Left ventricle myocardium inferior (tissue), 1 donor: Measurements from ENCODE around the gene ZNF326. TPM values are rescaled to one million over a fixed set of nuclear protein-coding genes. Genes with fewer than 3 reads are reported as not detected.

Experiments used
- DNase-seq: peaks from one replicate; pipeline ENCODE4 v3.0.0-alpha.2; 2020
- H3K27ac ChIP-seq: fragments of 200-600 bp; replicated peaks from 2 replicates; pipeline ENCODE4 v1.8.0; 2021
- H3K27me3 ChIP-seq: fragments of 200-600 bp; 2 replicates; pipeline ENCODE4 v1.8.0; 2021; ENCODE audit warnings: low read depth
- H3K36me3 ChIP-seq: fragments of 200-600 bp; 2 replicates; pipeline ENCODE4 v1.8.0; 2021
- H3K4me1 ChIP-seq: fragments of 200-600 bp; 2 replicates; pipeline ENCODE4 v1.8.0; 2021
- H3K4me3 ChIP-seq: fragments of 200-600 bp; 2 replicates; pipeline ENCODE4 v1.8.0; 2021; ENCODE audit warnings: mild to moderate bottlenecking, moderate library complexity
- H3K9me3 ChIP-seq: fragments of 200-600 bp; replicated peaks from 2 replicates; pipeline ENCODE4 v1.8.0; 2021
- intact Hi-C: fragments of 100-400 bp; cut with micrococcal nuclease; formaldehyde crosslinking; loops from one replicate; pipeline ENCODE4 v1.11.0; 2022
- total RNA-seq: library from RNA; stranded (reverse); fragmentation: NEBNext Ultra II Directional; extraction: Animal tissue kit (Norgen Biotek cat#: 25700); gene quantifications from one replicate; pipeline ENCODE4 v1.2.1, GENCODE V29; 2021
- TF ChIP-seq, protein P1 (sequence below): fragments of 200-600 bp; IDR thresholded peaks from 2 replicates; pipeline ENCODE4 v1.8.0; 2021; ENCODE audit warnings: antibody characterized with exemption, mild to moderate bottlenecking, borderline replicate concordance
- donor health status: DM: no; HTN: yes; CAD: no; lungs with severe emphysema.

The ZNF326 gene
- total RNA-seq, 1 donor from 2014 or later, result 18.1 TPM

DNA sequence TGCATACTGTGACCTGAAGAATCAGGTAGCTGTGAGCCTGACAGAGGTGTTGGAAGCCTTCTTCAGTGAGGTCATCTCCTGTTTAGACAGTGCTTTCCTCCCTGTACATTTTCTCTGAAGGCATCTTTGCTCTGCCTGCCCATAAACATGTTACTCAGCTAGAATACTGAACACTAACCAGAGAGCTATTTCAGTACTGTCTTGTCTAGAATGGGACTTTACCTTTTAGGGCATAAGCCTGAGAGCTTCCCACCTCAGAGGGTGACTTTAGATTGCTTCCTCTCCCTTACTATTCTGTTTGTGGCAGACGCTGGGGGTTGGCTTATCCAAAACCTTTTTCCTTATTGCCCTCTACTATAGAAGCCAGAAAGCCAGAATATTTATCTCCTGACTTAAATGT, 23.3 kb upstream of the ZNF326 start:
- no peaks in the 10 kb centered on the region for H3K27me3 ChIP-seq
- no peak overlapping the region for H3K27ac ChIP-seq
- intact Hi-C loops, result no loop called here
- H3K9me3 ChIP-seq, result no peaks in the 10 kb centered on the region
- H3K36me3 ChIP-seq, result no peaks in the 10 kb centered on the region
- H3K4me1 ChIP-seq, result peaks cover 7% of the 10 kb centered on the region
- TF ChIP-seq, protein P1, sequence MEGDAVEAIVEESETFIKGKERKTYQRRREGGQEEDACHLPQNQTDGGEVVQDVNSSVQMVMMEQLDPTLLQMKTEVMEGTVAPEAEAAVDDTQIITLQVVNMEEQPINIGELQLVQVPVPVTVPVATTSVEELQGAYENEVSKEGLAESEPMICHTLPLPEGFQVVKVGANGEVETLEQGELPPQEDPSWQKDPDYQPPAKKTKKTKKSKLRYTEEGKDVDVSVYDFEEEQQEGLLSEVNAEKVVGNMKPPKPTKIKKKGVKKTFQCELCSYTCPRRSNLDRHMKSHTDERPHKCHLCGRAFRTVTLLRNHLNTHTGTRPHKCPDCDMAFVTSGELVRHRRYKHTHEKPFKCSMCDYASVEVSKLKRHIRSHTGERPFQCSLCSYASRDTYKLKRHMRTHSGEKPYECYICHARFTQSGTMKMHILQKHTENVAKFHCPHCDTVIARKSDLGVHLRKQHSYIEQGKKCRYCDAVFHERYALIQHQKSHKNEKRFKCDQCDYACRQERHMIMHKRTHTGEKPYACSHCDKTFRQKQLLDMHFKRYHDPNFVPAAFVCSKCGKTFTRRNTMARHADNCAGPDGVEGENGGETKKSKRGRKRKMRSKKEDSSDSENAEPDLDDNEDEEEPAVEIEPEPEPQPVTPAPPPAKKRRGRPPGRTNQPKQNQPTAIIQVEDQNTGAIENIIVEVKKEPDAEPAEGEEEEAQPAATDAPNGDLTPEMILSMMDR, result no peak
- no peak overlapping the region for H3K4me3 ChIP-seq
- no peak for DNase-seq

DNA sequence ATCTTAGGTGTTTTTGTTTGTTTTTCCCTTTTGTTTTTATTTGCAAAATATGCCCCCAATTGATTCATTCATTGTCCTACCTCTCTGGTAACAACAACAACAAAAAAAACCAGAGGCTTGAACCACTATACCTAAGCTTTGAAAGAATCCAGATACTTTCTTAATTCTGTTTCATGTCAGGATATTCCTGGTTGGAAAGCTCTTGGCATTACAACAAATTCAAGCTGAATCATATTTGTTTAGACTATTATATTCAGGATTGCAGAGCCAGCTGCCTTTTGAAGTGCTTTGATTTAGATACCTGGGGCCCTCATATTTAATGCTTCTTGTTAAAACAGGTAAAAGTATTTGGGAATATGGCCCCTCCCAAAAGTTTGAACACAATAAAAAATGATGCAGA, 22.9 kb upstream of the ZNF326 start:
- no peaks in the 10 kb centered on the region for H3K36me3 ChIP-seq
- no peak overlapping the region for H3K27ac ChIP-seq
- TF ChIP-seq, protein P1, result no peak

DNA sequence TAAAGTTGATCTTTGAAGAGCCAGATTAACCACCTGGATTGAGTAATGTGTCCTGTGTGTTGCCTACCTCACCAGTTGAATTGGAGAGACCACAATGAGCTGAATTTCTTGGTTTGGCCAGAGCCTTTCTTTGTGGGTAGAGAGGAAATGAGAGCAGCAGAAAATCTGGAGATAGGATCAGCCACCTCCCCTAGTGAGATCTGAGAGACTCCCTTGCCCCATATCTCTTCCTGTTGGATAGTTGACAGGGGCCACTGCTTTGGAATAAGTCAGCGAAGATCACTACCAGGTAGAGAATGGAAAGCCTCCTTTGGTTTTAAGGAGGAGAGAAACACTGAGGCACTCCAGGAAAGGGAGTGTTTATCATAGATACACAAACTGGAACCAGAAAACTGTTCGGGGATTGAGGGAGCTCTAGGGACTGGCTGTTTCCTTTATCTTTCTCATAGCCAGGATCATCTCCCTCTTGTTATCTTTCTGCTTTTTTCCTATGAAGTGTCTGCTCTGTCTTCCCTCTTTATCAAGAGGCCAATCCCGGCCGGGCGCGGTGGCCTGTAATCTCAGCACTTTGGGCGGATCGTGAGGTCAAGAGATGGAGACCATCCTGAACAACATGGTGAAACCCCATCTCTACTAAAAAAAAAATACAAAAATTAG, 21.3 kb upstream of the ZNF326 start:
- Histone ChIP-seq H3K27ac (no peak overlapping the region), H3K27me3 (no peaks in the 10 kb centered on the region), H3K9me3 (no peaks in the 10 kb centered on the region), H3K36me3 (no peaks in the 10 kb centered on the region), H3K4me3 (no peak overlapping the region), H3K4me1 (peaks cover 7% of the 10 kb centered on the region)
- TF ChIP-seq, protein P1, result no peak
- intact Hi-C loops, result no loop called here
- no peak for DNase-seq

More for the DNA sequence above, 22.9 kb upstream of the ZNF326 start:
- Histone ChIP-seq H3K27me3 (no peaks in the 10 kb centered on the region), H3K9me3 (no peaks in the 10 kb centered on the region), H3K4me3 (no peak overlapping the region), H3K4me1 (peaks cover 7% of the 10 kb centered on the region)
- intact Hi-C loops, result no loop called here
- DNase-seq, result no peak

DNA sequence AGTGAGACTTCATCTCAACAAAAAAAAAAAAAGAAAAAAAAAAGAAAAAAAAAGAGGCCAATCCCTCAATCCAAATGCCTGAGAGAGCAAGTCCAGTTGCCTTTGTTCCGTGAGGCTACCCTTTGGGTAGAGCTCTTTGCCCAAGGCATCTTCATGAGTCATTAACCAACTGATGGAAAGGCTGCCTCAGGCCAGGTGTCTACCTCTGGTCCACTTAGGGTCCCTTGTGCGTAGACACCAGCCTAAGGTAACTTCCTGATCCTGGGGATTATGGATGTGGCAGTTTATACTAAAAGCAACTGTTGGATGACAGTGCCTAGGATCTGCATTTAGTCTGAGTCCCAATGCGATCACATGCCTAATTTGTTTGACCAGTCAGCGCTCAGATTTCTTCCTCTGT, 20.7 kb upstream of the ZNF326 start:
- no peak for DNase-seq
- intact Hi-C loops, result no loop called here
- no peak overlapping the region for H3K27ac ChIP-seq
- H3K27me3 ChIP-seq, result no peaks in the 10 kb centered on the region
- TF ChIP-seq, protein P1, result no peak
- no peak overlapping the region for H3K4me3 ChIP-seq
- no peaks in the 10 kb centered on the region for H3K9me3 ChIP-seq
- peaks cover 7% of the 10 kb centered on the region for H3K4me1 ChIP-seq
- H3K36me3 ChIP-seq, result no peaks in the 10 kb centered on the region

DNA sequence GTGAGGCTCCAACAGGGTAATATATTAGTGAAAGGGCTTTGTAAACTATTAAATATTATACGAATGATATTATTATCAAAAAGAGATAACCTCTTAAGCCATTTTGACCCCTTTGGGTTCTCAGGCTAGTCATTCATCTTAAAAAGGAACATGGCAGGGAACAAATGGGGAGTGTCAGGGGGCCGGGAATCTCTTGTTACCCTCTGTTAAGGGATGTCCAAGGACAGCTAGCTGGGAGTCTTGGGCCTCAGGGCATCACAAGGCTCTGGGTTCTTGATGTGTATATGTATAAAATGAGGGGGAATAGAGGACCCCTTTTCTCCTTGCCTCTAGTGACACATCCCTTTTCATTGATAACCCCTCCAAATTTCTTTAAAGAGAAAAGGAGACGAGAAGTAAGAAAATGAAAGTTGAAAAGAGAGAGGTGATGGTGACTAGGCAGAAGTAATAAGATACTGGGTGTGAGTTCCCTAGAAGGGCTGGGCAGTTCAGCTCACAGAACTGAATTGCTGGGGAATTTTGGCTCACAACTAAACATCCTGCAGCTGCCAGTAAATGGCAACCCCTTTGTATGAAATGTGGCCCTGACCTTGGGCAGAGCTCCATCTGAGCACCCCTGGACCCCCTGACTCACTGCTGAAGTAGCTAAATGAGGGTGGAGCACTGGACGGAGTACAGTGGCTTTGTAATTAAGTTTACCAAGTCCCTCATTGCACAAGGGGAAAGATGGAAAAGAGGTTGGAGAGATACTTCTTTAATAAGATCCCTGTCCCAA, 20.0 kb upstream of the ZNF326 start:
- DNase-seq, result no peak
- intact Hi-C loops, result no loop called here
- no peaks in the 10 kb centered on the region for H3K9me3 ChIP-seq
- no peaks in the 10 kb centered on the region for H3K27me3 ChIP-seq
- H3K27ac ChIP-seq, result peak overlapping the region; percentile 19
- H3K4me3 ChIP-seq, result no peak overlapping the region
- TF ChIP-seq, protein P1, result no peak
- peaks cover 7% of the 10 kb centered on the region for H3K4me1 ChIP-seq
- H3K36me3 ChIP-seq, result no peaks in the 10 kb centered on the region
